Esophagus squamous epithelium (tissue), 4 donors: ENCODE data around the gene HVCN1.

Source experiments
- POLR2A ChIP-seq, 4 donors: fragments of 450-650 bp; IDR thresholded peaks; one replicate each; pipeline ENCODE4 v1.6.1; 2017; ENCODE audit warnings: antibody characterized with exemption in 4 of 4, mild to moderate bottlenecking in 4 of 4, moderate library complexity in 3 of 4
- TF ChIP-seq, protein P1 (sequence below), 6 experiments: fragments of 450-650 bp in 4 of 6; fragments of 200-600 bp in 2 of 6; sonication (generic) in 2 of 6; IDR thresholded peaks; one replicate each; pipeline ENCODE4 v1.5.1; 2016 to 2019; ENCODE audit warnings: antibody characterized with exemption in 6 of 6, mild to moderate bottlenecking in 4 of 6, moderate library complexity in 4 of 6

DNA sequence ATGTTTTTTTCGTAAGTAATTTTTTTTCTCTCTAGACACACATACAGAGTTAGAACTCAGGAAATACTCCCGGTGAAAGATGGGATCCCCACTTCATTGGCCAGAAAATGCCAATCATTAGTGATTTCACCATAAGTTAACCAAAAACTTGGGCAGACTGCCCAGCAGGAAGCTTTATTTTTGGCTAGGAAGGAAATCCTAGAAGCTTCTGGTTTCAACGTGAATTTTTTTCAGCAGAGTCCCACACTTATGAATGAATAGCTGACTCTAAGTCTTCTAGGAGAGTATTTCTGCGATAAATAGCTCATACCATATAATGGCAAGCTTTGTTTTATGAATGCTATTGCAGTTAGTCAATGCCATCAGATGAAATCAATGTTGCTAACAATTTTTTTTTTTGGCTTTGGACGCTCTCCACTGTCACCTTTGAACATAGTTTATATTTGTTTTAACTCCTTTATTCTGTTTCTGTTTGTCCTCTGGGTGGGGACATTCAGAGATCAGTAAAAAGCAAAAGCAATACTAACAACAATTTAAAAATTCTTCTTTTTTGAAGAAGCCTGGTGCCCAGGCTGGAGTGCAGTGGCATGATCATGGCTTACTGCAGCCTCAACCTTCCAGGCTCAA is 44.3 kb upstream of the HVCN1 start:
- TF ChIP-seq, protein P1, sequence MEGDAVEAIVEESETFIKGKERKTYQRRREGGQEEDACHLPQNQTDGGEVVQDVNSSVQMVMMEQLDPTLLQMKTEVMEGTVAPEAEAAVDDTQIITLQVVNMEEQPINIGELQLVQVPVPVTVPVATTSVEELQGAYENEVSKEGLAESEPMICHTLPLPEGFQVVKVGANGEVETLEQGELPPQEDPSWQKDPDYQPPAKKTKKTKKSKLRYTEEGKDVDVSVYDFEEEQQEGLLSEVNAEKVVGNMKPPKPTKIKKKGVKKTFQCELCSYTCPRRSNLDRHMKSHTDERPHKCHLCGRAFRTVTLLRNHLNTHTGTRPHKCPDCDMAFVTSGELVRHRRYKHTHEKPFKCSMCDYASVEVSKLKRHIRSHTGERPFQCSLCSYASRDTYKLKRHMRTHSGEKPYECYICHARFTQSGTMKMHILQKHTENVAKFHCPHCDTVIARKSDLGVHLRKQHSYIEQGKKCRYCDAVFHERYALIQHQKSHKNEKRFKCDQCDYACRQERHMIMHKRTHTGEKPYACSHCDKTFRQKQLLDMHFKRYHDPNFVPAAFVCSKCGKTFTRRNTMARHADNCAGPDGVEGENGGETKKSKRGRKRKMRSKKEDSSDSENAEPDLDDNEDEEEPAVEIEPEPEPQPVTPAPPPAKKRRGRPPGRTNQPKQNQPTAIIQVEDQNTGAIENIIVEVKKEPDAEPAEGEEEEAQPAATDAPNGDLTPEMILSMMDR (IDR thresholded peaks at IDR 0.05) = no peak
- TF ChIP-seq POLR2A (IDR thresholded peaks at IDR 0.05) = no peak
